LNCaP clone FGC (cell line): ENCODE data around the gene RPA3.

Experiments
- DNase-seq: peaks from one replicate; pipeline ENCODE4 v3.0.0-alpha.2; 2011; ENCODE audit warnings: low read depth
- H3K4me3 ChIP-seq: 2 replicates; pipeline ENCODE4 v1.5.1; 2011; ENCODE audit warnings: mild to moderate bottlenecking, low read depth, low read length, control low read depth
- TF ChIP-seq, protein P1 (sequence below): IDR thresholded peaks from 2 replicates; pipeline ENCODE4 v1.5.1; 2012; ENCODE audit warnings: mild to moderate bottlenecking; ENCODE audit not compliant: control insufficient read depth, insufficient read depth; ENCODE audit errors: extremely low read depth

The RPA3 gene

DNA sequence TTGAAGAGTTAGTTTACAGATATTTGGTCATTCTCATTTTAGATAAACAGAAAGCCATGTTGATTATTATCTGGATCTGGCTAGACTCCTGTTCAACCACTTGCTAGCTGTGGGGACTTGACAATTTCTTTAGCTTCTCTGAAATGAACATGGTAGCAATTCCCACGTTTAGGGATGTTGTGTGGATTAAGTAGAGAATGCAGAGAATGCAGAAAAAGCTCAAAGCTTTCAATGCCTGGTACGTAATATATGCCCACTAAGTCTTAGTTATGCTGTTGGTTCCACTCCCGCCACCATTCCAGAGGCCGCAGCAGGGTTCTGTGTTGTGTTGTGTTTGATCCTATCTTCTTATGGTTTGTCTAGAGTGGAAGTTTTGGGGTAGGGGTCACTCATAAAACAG lies 39.2 kb upstream of the RPA3 start:
- H3K4me3 ChIP-seq = no peak overlapping the region
- TF ChIP-seq, protein P1, sequence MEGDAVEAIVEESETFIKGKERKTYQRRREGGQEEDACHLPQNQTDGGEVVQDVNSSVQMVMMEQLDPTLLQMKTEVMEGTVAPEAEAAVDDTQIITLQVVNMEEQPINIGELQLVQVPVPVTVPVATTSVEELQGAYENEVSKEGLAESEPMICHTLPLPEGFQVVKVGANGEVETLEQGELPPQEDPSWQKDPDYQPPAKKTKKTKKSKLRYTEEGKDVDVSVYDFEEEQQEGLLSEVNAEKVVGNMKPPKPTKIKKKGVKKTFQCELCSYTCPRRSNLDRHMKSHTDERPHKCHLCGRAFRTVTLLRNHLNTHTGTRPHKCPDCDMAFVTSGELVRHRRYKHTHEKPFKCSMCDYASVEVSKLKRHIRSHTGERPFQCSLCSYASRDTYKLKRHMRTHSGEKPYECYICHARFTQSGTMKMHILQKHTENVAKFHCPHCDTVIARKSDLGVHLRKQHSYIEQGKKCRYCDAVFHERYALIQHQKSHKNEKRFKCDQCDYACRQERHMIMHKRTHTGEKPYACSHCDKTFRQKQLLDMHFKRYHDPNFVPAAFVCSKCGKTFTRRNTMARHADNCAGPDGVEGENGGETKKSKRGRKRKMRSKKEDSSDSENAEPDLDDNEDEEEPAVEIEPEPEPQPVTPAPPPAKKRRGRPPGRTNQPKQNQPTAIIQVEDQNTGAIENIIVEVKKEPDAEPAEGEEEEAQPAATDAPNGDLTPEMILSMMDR = no peak
- no peak for DNase-seq

GRCh38 chr7:7756577-7756976 lies 38.2 kb upstream of the RPA3 start:
- no peak for DNase-seq
- H3K4me3 ChIP-seq = no peak overlapping the region
- TF ChIP-seq, protein P1 = no peak

DNA sequence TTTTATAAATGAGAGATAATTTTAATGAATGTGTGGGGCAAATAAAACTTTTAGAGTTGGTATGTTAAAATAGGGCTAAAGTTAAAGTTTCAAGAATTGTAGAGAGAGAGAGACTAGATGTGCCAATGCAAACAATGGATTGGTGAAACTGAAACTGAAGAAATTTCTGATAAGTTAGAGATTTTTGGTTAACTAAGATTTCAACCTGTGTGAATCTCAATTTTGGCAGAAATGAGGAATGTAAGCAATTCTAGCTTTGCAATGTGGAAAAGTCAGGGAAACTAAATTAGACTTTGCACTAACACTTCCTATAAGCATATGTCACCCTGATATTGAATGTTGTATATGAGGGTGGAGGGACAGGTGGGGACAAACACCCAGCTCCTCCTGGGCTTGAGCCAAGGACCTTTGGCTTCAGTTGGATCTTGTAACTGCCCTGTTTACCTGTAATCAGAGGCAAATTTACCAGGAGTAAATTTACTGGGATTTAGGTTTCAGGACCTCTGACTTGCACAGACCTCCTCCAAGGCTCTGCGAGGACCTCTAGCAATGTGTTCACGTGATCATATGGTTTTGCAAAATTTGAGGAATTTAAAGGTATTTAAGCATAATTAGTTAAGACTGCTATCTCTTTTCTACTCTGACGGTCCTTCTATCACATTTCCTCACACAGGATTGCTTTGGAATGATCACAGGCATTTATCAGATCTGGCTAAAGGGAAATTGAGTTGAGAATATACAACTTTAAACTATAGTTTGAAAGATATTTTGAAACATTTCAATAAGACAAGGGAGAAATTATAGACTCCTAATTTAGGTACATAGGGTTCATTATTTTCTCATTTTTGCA lies 33.1 kb upstream of the RPA3 start:
- TF ChIP-seq, protein P1 = no peak
- no peak for DNase-seq
- no peak overlapping the region for H3K4me3 ChIP-seq

DNA sequence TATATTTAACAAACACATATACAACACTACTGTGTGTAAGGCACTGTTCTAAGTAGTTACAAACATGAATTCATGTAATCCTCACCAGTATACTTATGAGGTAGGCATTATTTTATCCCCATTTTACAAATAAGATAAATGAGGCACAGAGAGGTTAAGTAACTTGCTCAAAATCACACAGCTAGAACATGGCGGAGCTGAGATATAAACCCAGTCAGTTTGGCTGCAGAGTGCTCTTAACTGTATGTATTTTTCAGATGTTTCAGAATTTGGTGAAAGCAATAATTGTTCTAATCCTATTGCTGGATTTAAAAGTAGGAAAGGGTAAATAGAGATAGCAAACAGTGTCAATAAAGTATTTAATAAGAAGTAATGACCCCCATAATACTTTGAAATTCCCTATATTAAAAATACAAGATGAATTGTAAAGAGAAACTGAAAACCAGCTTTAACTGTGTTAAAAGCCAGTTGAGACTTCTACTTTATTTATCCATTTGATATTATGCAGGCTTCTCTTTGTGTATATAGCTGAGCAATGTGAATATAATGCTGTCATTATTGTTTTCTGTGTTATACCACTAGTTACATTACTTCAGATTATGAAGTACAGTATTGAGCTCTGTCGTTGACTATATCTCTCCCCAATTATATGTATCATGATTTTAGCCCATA lies 32.3 kb upstream of the RPA3 start:
- no peak overlapping the region for H3K4me3 ChIP-seq
- TF ChIP-seq, protein P1 = no peak
- no peak for DNase-seq

DNA sequence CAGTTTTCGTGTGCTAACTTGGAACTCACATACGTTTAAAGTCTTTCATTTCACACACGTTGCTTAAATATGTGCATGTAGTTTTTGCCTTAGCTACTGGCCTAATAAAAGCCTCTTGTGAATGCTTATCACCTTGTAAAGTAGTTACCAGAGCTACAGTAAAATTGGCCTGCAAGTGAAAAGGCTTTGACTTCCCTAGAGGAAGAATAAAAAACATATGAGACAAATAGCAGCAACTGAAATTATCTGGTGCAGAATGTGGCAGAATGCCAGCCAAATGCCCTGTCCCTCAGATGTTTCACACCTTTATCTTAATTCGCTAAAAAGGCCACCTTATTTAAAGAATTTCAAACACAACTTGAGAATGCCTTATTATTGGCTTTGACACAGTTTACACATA lies 28.1 kb upstream of the RPA3 start:
- no peak overlapping the region for H3K4me3 ChIP-seq
- TF ChIP-seq, protein P1 = no peak
- DNase-seq = no peak

- no peak for DNase-seq
- no peak overlapping the region for H3K4me3 ChIP-seq
- TF ChIP-seq, protein P1 = no peak
Measured at GRCh38 chr7:7745966-7746365, 27.6 kb upstream of the RPA3 start.
